GM21381 (cell line): ENCODE data around the gene KCNA2.

Source experiments
- ATAC-seq: cut with Tn5 transposase; IDR thresholded peaks from one replicate; pipeline ENCODE4 v1.9.1; 2021; ENCODE audit warnings: mild to moderate bottlenecking, moderate library complexity; ENCODE audit not compliant: unreplicated experiment

The KCNA2 gene

DNA sequence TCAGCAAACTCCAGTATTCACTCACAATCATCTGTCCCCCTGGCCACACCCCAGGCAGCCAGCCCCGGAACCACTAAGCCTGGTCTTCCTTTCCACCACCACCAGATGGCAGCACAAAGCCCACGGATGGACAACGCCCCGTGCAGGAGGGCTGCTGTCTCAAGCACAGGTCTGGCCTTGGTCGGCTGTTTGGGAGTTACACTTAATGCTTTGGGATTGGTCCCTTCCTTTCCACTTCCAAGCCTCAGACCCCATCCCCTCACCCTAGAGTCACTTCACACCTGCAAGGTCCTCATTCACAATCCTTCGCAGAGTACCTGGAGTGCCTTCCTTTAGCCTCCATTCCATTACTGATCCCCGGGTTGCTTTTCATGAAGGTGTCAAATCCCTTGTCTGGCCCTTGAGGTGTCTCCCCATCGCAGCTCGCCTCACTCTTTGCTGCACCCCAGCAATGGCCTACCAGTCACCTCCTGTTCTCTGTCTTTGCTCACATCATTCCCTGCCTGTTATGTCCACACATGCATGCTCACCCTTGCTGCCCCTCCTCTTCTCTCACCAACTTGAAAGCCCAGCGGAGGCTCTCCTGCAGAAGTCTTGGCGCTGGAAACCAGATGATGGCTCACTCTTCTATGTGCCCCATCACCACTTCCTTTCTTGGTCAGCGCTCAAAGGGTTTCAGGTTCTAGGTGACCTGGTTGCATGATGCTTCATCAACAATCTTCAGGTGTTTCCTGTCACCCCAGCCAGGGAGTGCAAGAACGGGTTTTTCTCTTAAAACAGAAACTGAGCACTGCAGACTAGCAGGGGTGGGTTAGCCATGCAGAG, 24.9 kb upstream of the KCNA2 start:
- ATAC-seq: peak; percentile 47

DNA sequence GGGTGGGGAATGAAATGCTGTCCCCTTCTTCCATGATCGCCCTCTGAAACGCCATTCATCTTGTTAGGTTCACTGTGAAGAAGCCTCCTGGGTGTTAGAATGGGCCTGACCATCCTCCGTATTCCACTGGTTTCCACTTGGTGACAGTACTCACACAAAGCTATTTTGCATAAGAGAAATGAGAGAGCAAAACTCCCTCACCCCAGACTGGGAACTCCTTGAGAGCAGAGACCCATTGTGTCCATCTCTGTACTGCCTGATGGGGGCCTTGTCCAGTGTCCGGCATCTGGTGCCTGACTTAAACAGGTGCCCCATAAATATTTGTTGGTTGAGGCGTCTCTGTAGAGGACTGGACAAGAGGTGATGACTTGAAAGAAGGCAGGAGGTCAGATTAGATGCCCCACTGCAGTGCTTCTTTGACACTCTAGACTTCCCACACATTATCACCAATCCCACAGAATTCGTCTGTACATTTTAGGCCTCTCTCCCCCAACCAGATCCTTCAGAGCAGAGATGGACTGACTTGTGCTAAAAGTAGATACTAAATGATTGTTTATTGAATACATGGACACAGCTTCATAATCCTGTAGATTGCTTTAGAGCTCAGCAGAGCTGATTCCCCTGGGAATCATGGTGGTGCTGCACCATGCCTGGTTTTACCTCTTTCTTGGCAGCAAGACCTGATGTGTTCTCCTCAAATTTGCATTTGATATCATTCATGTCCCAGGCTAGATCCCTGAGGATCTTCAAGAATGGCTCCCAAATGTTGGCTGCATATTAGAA, 22.4 kb upstream of the KCNA2 start:
- ATAC-seq: no peak

DNA sequence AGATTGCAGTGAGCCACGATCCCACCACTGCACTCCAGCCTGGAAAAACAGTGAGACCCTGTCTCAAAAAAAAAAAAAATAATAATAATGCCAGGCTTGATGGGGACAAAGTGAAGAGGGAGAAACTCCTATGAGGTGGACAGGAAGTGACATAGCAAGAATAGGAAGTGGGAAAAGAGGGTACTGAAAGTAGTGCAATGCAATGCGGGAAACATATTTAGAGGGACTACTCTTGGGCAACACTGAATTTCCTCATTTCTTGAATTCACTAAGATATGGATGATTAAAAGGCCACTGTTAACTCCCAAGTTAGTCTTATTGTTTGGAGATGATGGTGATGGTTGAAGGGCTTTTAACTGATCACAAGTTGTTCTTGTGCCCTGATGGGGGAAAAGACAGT, 21.6 kb upstream of the KCNA2 start:
- ATAC-seq: no peak

DNA sequence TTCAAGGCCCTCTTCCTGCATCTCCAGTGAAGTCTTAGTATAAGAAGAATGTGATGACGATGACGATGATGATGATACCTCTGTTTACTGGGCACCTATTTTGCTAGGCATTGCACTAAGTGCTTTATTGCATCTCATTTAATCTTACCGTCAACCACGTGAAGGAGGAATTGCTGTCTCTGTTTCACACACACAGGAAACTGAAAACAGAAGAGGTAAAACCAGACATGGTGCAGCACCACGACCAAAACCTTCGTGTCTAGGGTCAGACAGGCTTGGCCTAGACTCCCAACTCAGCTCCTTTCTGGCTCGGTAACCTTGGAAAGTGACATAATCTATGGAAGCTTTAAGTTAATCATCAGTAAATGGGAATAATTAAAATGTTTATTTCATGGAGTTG, 20.7 kb upstream of the KCNA2 start:
- ATAC-seq: no peak

DNA sequence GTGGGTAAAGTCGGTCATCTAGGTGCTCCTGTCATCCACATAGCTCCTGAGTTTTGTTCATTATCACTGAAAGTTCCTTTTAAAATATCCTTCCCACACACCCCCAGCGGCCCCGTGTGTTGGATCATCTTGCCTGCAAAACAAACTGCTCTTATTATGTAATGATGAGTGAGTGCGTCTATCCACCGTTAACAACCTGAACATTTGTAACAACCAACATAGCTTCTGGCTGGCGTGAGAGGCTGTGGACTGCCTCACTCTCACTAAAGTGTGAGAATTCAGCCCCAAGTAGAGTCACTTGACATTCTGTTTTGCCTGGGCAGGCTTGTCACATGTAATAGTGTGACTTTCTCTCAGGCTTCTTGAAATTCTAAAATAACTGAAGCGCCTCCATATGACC, 14.5 kb upstream of the KCNA2 start:
- no peak for ATAC-seq

DNA sequence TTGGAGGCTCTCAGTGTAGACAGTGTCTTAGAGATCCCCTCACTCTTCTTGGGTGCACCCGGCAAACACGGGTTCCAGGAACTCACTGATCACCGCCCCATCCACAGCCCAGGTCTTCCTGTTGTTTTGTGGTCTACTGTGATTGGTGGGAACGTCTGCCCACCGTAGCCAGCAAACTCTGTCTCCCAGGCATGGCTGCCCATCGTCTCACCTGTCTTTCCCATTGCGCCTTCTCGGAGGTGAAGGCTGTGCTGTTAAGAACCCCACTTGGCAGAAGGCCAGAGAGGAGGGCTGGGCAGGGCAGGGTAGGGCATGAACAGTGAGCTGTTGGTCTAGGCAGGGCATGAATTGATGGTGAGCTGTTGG, 14.1 kb upstream of the KCNA2 start:
- no peak for ATAC-seq

DNA sequence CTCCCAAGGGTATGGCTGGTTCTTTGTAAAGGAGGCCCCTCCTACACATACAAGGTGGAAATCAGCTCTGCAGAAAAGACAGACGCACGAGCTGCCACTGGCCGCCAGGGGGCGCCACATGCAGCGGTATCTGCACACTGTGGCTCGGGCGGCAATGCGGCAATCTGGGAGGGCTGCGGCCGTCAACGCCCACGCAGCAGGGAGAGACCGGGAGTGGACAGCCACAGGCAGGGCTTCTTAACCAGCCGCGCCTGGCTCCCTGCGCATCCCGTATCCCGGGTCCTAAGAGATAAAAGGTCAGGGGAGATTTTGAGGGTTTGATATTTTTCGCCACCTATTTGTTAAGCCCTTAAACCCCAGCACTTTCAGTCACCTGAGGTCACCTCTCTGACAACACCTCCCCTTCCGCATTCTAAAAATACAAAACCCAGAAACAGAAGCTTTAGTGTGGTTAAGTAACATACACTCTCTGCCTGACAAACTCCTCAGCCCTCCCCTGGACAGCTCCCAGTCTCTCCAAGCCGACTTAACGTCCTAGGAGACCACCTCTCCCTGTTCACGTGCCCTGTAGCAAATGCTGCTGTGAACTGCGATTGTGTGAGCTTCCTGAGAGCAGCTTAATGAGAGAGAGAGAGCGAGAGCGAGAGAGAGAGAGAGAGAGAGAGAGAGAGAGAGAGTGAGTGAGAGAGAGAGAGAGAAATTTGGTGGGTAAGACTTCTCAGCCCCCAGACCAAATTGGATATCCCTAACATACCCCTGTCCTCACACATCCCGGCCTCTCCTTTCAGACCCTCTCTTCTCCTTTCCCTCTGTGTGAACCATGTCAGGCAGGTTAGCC, 13.5 kb upstream of the KCNA2 start:
- peak; percentile 67 for ATAC-seq

DNA sequence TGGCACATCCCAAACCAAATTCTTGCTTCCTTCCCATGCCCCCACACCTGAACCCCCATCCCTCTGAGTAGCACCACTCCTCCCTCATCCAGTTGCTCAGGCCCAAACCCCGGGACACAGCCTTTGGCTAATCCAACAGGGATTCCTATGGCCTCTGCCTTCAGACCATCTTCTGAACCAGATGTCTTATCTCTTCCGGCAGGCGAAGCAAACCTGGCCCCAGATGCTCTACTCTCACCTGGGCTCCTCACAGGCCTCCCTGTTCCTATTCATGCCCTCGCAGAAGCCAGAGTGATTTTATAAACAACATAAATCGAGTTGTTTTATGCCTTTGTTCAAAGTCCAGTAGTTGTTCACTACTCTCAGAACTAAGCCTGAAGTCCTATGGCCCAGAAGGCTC, 12.5 kb upstream of the KCNA2 start:
- no peak for ATAC-seq

DNA sequence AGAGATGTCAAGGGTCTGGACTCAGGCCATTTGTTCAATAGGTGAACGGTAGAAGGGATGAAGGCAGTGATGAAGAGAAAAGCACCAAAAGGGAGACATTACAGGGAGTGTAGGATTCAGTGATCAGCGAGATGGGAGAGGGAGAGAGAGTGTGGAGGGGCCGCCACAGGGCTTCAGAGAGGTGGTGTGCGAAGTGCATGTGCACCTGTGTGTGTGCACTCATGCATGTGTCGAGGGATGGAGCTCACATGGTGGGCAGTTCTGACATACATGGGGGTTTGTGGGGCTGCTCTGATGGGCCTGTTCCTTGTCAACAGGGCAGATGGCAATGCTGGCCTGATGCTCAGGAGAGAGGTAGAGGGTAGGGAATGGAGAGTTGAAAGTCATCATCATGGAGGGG, 11.4 kb upstream of the KCNA2 start:
- no peak for ATAC-seq

DNA sequence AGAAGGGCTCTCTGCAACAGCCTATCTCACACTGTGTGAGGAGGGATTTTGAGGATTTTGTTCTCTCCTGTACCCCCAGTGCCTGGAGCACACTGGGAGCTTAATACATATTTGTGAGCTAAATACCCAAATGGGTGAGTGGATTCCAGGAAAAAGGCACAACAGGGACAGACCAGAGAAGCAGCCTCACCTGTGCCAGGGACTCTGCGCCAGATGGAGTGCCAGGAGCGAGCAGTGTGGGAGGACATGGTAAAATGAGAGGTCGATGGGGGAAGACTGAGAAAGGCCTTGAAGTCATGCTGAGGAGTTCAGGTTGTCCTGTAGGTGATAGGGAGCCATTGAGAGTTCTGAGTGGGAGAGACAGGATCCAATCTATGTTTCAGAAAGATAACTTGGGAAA, 11.0 kb upstream of the KCNA2 start:
- no peak for ATAC-seq

DNA sequence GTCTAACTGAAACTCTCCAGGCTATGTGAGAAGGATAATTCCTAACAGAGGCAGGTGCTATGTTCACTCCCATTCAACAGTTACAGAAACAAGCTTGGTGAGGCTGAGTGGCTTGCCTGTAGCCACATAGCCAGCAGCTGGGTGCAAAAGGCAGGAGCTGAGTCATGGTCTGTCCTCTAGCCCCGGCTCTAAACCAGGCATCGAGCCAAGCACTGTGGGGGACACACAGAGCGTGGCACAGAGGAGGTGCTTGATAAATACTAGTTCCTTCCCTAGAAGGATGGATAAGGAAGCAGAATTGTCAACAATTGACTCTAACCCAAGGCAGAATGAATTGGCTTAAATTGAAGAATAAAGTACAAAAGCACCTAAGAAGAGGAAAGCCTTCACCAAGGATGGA, 10.4 kb upstream of the KCNA2 start:
- no peak for ATAC-seq

DNA sequence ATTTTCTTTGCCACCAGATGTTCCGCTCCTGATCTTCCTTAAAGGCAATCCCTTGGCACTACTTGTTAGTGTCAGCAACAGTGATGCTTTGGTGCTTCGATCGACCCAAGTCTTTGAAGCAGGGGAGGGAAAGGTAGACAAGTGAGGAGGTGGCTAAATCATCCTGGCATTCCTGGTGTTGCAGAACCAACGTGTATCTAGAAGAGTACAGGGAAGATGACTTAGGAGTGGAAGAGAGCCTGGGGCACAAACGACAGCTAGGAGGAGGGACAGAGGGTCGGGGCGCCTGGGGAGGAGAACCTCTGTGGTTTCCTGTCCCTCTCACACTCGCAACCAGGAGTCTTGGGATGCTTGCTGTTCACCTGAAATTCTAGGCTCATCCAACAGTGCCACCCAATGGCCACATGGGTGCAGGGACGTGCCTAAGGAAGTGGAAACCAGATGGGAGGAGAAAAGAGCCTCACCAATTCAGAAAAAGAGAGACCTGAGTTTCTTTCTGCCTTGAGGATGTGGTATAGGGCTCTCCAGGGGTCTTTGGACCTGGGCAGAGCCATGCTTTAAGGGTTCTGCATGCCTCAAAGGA, 9.5 kb upstream of the KCNA2 start:
- no peak for ATAC-seq

DNA sequence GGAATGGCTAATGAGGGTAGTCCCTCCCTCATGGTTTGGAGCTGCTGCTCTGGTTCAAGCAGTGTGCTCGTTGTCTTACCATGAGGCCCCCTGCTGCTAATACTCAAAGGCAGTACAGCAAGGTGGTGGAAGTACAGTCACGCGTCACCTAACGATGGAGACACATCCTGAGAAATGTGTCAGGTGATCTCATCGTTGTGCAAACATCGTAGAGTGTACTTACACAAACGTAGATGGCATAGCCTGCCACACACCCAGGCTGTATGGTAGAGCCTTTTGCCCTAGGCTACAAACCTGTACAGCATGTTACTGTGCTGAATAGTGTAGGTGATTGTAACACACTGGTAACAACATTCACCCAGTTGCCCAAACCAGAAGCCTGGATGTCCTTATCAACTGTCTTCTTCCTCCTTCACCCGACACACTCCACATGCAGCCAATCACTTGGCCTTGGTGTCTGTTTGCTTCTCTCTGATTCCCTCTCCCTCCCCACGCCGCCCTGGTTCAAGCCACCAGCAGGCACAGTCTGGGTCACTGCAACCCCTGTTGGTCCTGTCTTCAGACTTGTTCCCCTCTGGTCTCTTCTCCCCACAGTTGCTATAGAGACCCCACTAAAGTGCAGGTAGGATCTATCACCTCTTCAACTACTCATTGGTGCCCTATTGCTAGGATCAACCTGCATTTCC, 6.0 kb upstream of the KCNA2 start:
- no peak for ATAC-seq

DNA sequence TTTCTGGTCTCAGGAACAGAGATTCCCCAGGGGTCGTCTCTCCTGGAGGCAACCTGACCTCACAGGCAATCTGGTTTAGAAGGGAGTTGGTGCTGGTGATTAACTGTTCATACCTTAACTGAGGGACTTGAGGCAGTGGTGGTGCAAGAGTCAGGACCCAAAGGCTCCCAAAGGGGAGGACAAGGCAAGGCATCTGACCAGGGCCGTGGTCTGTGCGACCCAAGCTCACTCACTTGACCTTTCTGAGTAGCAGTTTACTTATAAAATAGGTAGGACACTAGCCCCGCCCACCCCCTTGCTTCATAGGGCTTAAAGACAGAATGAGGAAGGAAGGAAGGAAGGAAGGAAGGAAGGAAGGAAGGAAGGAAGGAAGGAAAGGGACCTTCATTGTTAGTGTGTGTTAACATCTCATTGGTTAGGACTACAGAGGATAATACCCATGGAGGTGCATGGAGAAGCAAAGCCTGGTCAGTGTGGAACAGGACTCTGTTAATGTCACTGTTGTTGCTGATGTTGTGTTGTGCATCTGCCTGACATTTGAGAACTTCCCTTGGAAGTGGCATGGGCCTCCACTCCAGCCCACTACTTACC, 4.6 kb upstream of the KCNA2 start:
- no peak for ATAC-seq

DNA sequence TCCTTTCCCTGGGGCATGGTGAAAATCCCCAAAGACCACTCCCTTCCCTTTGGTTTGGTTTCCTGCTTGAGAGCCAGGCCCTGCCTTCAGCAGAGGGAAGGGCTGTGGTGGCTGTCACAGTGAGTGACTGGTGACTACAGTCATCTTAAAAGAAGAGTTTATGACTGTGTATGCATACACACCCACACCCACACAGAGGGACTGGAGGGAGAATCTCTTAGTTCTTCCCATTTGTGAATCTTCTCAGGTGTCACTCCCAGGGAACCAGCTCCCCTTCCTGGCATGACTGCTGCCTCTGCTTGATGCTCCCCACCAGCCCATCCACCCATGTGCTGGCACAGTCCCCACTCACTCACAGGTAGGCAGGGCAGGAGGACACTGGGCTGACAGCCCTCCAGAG, 3.9 kb upstream of the KCNA2 start:
- no peak for ATAC-seq

DNA sequence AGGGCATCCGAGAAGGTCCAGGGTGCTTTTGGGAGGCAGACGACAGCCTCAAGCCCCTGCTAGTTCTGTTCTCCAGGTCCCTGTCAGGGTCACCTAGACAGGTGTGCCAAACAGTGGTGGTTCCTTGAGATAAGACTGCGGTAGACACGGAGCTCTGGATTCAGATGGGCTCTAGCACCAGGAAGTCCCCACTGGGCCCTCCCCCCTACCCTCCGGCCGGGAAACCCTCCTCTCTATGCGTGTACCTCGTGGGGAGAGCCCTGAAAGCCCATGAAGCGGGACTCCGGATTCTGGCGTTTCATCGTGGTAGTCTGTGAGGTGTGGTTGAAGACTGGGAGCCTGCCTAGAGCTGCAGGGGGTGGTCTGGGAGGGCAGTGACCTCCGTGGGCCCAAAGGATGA, 2.1 kb upstream of the KCNA2 start:
- ATAC-seq: no peak

DNA sequence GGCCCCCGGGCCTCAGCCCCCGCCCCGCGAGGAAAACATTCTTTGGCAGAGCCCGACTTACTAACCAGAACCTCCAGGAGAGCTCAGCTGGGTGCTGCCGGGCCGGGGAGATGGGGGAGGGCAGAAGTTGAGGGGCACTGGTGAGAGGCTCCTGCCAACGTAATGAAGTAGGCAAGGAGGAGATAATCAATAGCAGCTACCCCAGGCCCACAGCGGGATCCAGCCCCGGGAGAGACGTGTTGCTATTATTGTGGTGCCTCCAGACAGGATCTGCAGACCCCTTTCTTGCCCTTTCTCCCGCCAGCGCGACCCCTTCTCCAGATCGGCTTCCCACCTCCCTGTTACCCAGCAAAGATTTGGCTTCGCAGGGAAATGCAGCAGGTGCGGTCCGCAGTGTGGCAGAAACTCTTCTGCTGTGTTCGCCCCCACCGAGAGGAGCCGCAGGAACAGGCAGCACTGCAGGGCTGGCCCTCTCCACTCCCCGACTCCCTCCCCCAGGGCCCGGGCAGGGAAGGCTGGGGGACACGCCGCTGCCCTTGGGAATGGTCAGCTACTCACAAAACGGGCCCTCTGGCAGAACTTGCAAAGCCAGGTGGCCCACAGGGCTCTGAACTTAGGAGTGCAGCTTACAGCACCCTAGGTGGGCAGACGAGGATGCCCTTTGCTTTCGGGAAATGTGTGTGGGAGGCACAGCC, 1.5 kb upstream of the KCNA2 start:
- no peak for ATAC-seq

DNA sequence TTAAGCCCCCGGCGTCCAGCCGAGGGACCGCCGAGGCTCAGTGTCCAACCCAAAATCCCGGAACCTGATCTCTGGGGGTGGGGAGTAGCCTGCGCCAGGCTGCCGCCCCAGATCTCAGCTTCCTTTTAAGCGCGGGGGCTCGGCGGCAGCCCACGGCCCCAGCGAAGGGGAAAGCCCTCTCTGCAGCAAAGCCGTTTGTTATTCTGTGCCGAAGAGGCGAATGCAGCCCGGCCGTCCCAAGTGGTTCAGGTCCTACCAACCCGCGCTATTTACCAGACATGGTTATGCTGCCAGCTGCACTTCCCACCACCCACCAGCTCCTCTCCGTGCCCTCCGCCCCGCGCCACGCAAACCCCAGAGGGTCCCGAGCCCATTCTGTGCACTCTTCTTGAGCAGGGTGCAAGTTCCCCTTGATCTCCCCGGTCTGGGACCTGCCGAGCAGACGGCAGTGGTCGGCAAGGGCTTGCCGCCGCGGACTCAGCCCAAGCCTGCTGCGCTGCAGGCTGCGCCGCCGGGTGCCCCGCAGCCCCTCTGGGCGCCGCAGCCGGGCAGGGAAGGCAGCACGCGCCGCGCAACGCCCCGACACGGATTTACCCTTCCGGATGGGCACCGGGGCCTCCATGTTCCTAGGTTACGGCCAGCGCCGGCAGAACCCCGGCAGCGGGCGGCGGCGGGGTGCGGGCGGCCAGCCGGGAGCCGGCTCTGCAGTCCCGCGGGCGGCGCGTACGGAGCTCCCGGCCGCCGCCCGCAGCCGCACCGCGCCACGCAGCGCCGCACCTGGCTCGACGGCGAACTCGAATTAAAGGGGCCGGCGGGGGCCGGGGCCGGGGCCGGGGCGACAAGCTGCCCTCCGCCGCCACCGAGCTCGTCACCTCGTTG, 738 bp upstream of the KCNA2 start:
- no peak for ATAC-seq

DNA sequence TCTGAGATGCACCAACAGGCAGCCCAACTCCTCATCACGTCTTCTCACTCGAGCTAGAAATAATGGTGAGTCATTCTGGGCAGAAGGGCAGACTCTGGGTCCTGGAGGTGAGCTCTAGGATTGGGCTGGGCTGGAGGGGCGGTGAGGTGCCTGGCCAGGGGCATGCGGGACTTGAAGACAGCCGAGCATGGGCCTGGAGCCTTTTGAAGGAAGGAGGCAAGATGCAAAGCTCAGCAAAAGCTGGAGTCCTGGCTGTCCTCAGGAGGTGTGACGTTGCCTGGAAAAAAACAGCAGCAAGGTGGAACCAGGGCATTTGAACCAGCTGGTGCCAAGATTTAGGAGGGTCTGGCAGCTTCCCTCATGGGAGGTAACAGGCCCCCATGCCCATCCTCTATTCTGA, 712 bp downstream of the KCNA2 start:
- ATAC-seq: no peak
